GM23248 (cell line): ENCODE data around the gene SLC25A33. TPM values are rescaled to one million over a fixed set of nuclear protein-coding genes. Genes with fewer than 3 reads are reported as not detected.
"Not testable (repeated sequence)": the region's sequence is repeated elsewhere in the genome, so short reads cannot be mapped to it uniquely, and the experiment has no call there.

Experiments used
- DNase-seq: peaks from one replicate; pipeline ENCODE4 v3.0.0-alpha.2; 2015
- H2AFZ ChIP-seq: fragments of 200-600 bp; sonication (generic); 2 replicates; pipeline ENCODE4 v1.6.1; 2016; ENCODE audit warnings: antibody characterized with exemption
- H3F3A ChIP-seq: fragments of 200-600 bp; sonication (generic); 2 replicates; pipeline ENCODE4 v1.6.1; 2016; ENCODE audit warnings: mild to moderate bottlenecking, antibody characterized with exemption, mixed run types; ENCODE audit not compliant: insufficient read depth
- H3K27ac ChIP-seq: fragments of 200-600 bp; sonication (generic); 2 replicates; pipeline ENCODE4 v1.5.1; 2016; ENCODE audit warnings: mild to moderate bottlenecking
- H3K27me3 ChIP-seq: fragments of 200-600 bp; sonication (generic); replicated peaks from 2 replicates; pipeline ENCODE4 v1.6.1; 2016; ENCODE audit warnings: mild to moderate bottlenecking; ENCODE audit not compliant: insufficient read depth
- H3K36me3 ChIP-seq: fragments of 200-600 bp; sonication (generic); 2 replicates; pipeline ENCODE4 v1.6.1; 2016; ENCODE audit warnings: low read depth, mild to moderate bottlenecking
- H3K4me1 ChIP-seq: fragments of 200-600 bp; sonication (generic); 2 replicates; pipeline ENCODE4 v1.6.1; 2016; ENCODE audit warnings: mild to moderate bottlenecking; ENCODE audit not compliant: insufficient read depth
- H3K4me2 ChIP-seq: fragments of 200-600 bp; sonication (generic); one replicate; pipeline ENCODE4 v1.6.1; 2016; ENCODE audit warnings: mild to moderate bottlenecking; ENCODE audit not compliant: unreplicated experiment
- H3K4me3 ChIP-seq: fragments of 200-600 bp; sonication (generic); 2 replicates; pipeline ENCODE4 v1.5.1; 2016; ENCODE audit warnings: mild to moderate bottlenecking
- H3K79me2 ChIP-seq: fragments of 200-600 bp; sonication (generic); 2 replicates; pipeline ENCODE4 v1.6.1; 2016; ENCODE audit warnings: mild to moderate bottlenecking; ENCODE audit not compliant: insufficient read depth
- H3K9ac ChIP-seq: fragments of 200-600 bp; sonication (generic); 2 replicates; pipeline ENCODE4 v1.6.1; 2016; ENCODE audit warnings: mild to moderate bottlenecking
- H3K9me2 ChIP-seq: fragments of 200-600 bp; sonication (generic); 2 replicates; pipeline ENCODE4 v1.6.1; 2016; ENCODE audit warnings: mixed run types, mild to moderate bottlenecking, moderate library complexity; ENCODE audit not compliant: insufficient read depth
- H3K9me3 ChIP-seq: fragments of 200-600 bp; sonication (generic); one replicate; pipeline ENCODE4 v1.6.1; 2017; ENCODE audit warnings: low read depth
- H4K20me1 ChIP-seq: fragments of 200-600 bp; sonication (generic); 2 replicates; pipeline ENCODE4 v1.6.0; 2016; ENCODE audit not compliant: insufficient read depth
- EZH2 ChIP-seq: fragments of 200-600 bp; sonication (generic); IDR thresholded peaks from 2 replicates; pipeline ENCODE4 v1.6.1; 2018; ENCODE audit warnings: antibody characterized with exemption, mild to moderate bottlenecking; ENCODE audit not compliant: insufficient read depth, poor library complexity, severe bottlenecking
- EZH2phosphoT487 ChIP-seq: fragments of 200-600 bp; sonication (generic); IDR thresholded peaks from 2 replicates; pipeline ENCODE4 v1.6.1; 2018; ENCODE audit warnings: antibody characterized with exemption, moderate library complexity, mild to moderate bottlenecking, low read depth; ENCODE audit not compliant: insufficient read depth
- WGBS, 2 experiments: methylation state at CpG; one replicate each; pipeline ENCODE4 v1.1.6; 2015 to 2017; ENCODE audit warnings: low lambda C conversion rate in 2 of 2, low coverage in 1 of 2; ENCODE audit errors: missing lambda C conversion rate in 2 of 2; 5-methylcytosine and 5-hydroxymethylcytosine counted together
- in situ Hi-C: fragments of 300-500 bp; cut with MboI; formaldehyde crosslinking; loops from 2 replicates; pipeline ENCODE4 v1.15.0; 2020
- polyA plus RNA-seq: library from polyadenylated mRNA; unstranded; fragments of >200 nt; fragmentation: Nextera tagmentation; extraction: Ambion mirVana; gene quantifications from 2 replicates; pipeline ENCODE4 v1.2.1, GENCODE V29; 2016
- total RNA-seq: library from RNA; depleted of rRNA; stranded (reverse); fragments of >200 nt; shearing (Covaris generic); gene quantifications from 2 replicates; pipeline ENCODE4 v1.2.3, GENCODE V29; 2014

SLC25A33 gene
- total and polyA plus RNA-seq, 2 experiments from 2014 or later: 4.2 to 5.8 TPM

- no peak for DNase-seq
These were observed 79.8 kb downstream of the SLC25A33 start for GRCh38 chr1:9618909-9619679.

GRCh38 chr1:9621032-9621431, 81.8 kb downstream of the SLC25A33 start:
- no peak for DNase-seq
- no peak overlapping the region for H3K9ac ChIP-seq
- H3K27me3 ChIP-seq: no peaks in the 10 kb centered on the region
- H3K4me2 ChIP-seq: no peak overlapping the region
- TF ChIP-seq EZH2phosphoT487 (no peak), EZH2 (no peak)
- no peaks in the 10 kb centered on the region for H3K79me2 ChIP-seq
- H3F3A ChIP-seq: no peaks in the 10 kb centered on the region
- no peak overlapping the region for H3K4me3 ChIP-seq
- H4K20me1 ChIP-seq: no peaks in the 10 kb centered on the region
- H3K9me2 ChIP-seq: no peaks in the 10 kb centered on the region
- H3K36me3 ChIP-seq: no peaks in the 10 kb centered on the region
- no peaks in the 10 kb centered on the region for H3K9me3 ChIP-seq
- H3K4me1 ChIP-seq: no peaks in the 10 kb centered on the region
- H3K27ac ChIP-seq: no peak overlapping the region
- no peak overlapping the region for H2AFZ ChIP-seq
- in situ Hi-C loops: no loop called here

More at GRCh38 chr1:9618909-9619679, 79.8 kb downstream of the SLC25A33 start:
- 50 to 56% methylated on average over 18 of the region's 18 CpGs for WGBS, 2 experiments
- H3F3A ChIP-seq: no peaks in the 10 kb centered on the region
- H3K36me3 ChIP-seq: no peaks in the 10 kb centered on the region
- no peaks in the 10 kb centered on the region for H3K4me1 ChIP-seq
- no peak overlapping the region for H2AFZ ChIP-seq
- no peaks in the 10 kb centered on the region for H3K27me3 ChIP-seq
- no peak overlapping the region for H3K9ac ChIP-seq
- no peaks in the 10 kb centered on the region for H4K20me1 ChIP-seq
- H3K4me3 ChIP-seq: no peak overlapping the region
- in situ Hi-C loops: no loop called here
- no peaks in the 10 kb centered on the region for H3K9me2 ChIP-seq
- H3K27ac ChIP-seq: no peak overlapping the region
- H3K79me2 ChIP-seq: no peaks in the 10 kb centered on the region
- no peak overlapping the region for H3K4me2 ChIP-seq
- no peak for TF ChIP-seq EZH2
- no peak for TF ChIP-seq EZH2phosphoT487
- H3K9me3 ChIP-seq: no peaks in the 10 kb centered on the region

DNA sequence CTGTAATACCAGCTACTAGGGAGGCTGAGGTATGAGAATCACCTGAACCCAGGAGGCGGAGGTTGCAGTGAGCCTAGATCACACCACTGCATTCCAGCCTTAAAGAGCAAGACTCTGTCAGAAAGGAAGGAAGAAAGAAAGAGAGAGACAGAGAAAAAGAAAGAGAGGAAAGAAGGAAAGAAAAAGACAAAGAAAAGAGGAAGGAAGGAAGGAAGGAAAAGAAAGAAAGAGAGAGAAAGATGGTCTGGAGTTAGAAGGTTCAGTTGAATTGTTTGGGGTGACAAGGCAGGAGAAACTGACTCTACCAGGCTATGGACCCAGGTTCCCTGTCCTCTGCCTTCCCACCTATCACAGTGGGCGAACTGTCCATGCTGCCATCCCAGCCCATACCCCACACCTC, 84.8 kb downstream of the SLC25A33 start:
- no peaks in the 10 kb centered on the region for H3F3A ChIP-seq
- H3K4me1 ChIP-seq: no peaks in the 10 kb centered on the region
- H3K79me2 ChIP-seq: no peaks in the 10 kb centered on the region
- 93 to 94% methylated on average over 2 of the region's 2 CpGs for WGBS, 2 experiments
- H3K4me2 ChIP-seq: no peak overlapping the region
- TF ChIP-seq EZH2phosphoT487 (no peak), EZH2 (no peak)
- no peaks in the 10 kb centered on the region for H3K9me2 ChIP-seq
- no peaks in the 10 kb centered on the region for H3K27me3 ChIP-seq
- H3K4me3 ChIP-seq: no peak overlapping the region
- no peak overlapping the region for H3K9ac ChIP-seq
- no peak overlapping the region for H2AFZ ChIP-seq
- in situ Hi-C loops: no loop called here
- H3K36me3 ChIP-seq: no peaks in the 10 kb centered on the region
- no peaks in the 10 kb centered on the region for H3K9me3 ChIP-seq
- no peaks in the 10 kb centered on the region for H4K20me1 ChIP-seq
- H3K27ac ChIP-seq: no peak overlapping the region
- no peak for DNase-seq

DNA sequence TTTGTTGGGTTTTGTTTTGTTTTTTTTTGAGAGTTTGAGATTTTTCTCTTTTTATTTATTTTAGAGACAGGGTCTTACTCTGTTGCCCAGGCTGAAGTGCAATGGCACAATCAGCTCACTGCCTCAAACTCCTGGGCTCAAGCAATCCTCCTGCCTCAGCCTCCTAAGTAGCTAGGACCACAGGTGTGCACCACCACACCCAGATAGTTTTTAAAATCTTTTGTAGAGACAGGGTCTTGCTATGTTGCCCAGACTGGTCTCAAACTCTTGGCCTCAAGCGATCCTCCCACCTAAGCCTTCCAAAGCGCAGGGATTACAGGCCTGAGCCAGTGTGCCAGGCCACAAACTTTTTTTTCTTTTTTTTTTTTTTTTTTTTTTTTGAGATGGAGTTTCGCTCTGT, 85.8 kb downstream of the SLC25A33 start:
- H3K36me3 ChIP-seq, H3K9me2 ChIP-seq, H3F3A ChIP-seq, H2AFZ ChIP-seq, H3K79me2 ChIP-seq, H3K4me3 ChIP-seq, DNase-seq, H3K4me2 ChIP-seq, H3K4me1 ChIP-seq, in situ Hi-C loops, H3K9ac ChIP-seq, H3K9me3 ChIP-seq, H4K20me1 ChIP-seq, H3K27ac ChIP-seq, H3K27me3 ChIP-seq: not testable (repeated sequence)
- 94 to 100% methylated on average over 2 to 3 of the region's 3 CpGs for WGBS, 2 experiments

DNA sequence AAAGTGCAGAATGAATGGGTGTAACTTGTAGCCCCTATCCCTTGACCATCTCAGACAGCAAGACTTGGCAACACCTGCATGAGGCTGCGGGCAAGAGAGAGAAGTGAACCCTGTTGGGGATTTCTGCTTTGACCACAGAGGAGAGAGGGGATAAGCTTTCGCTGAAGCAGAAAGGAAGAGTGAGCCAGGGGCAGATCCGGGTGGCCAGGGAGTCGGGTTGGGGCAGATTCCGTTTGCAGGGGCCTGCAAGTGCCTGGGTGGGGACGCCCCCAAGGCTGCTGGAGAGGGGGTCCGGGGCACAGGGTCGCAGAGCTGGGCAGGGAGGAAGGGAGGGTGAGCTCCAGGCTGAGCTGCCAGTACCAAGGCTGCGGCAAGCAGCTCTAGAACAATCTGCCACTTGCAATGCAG, 86.9 kb downstream of the SLC25A33 start:
- no peak overlapping the region for H3K4me2 ChIP-seq
- H2AFZ ChIP-seq: no peak overlapping the region
- no peaks in the 10 kb centered on the region for H3K9me2 ChIP-seq
- H3K27me3 ChIP-seq: no peaks in the 10 kb centered on the region
- H3K9ac ChIP-seq: no peak overlapping the region
- H3K79me2 ChIP-seq: no peaks in the 10 kb centered on the region
- H3F3A ChIP-seq: no peaks in the 10 kb centered on the region
- H4K20me1 ChIP-seq: no peaks in the 10 kb centered on the region
- H3K4me3 ChIP-seq: no peak overlapping the region
- H3K36me3 ChIP-seq: no peaks in the 10 kb centered on the region
- DNase-seq: no peak
- H3K4me1 ChIP-seq: no peaks in the 10 kb centered on the region
- no peaks in the 10 kb centered on the region for H3K9me3 ChIP-seq
- in situ Hi-C loops: no loop called here
- WGBS, 2 experiments: 65 to 70% methylated on average over 8 to 9 of the region's 9 CpGs
- TF ChIP-seq EZH2: no peak
- no peak for TF ChIP-seq EZH2phosphoT487
- H3K27ac ChIP-seq: no peak overlapping the region
